Stimulated activated CD4-positive, alpha-beta T cell treated with anti-CD3 and anti-CD28 coated beads, TNF-alpha, amount 100 ng/mL, for 4 hours (primary cell): ENCODE results near the gene ZIC5.

Experiments
- DNase-seq, 3 experiments: peaks; one replicate each; pipeline ENCODE4 v3.0.0-alpha.2; 2020; ENCODE audit warnings: low read depth in 3 of 3

The ZIC5 gene

GRCh38 chr13:99975626-99976025, 4.1 kb upstream of the ZIC5 start:
- no peak for DNase-seq

- DNase-seq = no peak
These were observed 3.5 kb upstream of the ZIC5 start for GRCh38 chr13:99974939-99975561.

GRCh38 chr13:99974296-99974938, 2.9 kb upstream of the ZIC5 start:
- DNase-seq = no peak

GRCh38 chr13:99973808-99974185, 2.2 kb upstream of the ZIC5 start:
- no peak for DNase-seq

GRCh38 chr13:99973163-99973807, 1.7 kb upstream of the ZIC5 start:
- no peak for DNase-seq

- no peak for DNase-seq
These were observed 694 bp upstream of the ZIC5 start for GRCh38 chr13:99972190-99972731.

GRCh38 chr13:99970651-99971575, 654 bp downstream of the ZIC5 start:
- DNase-seq = no peak

- peak in 2 of 3 experiments; percentile 23 to 55 for DNase-seq
These were observed 1.5 kb downstream of the ZIC5 start for GRCh38 chr13:99969919-99970650.

- DNase-seq = no peak
These were observed 2.1 kb downstream of the ZIC5 start for GRCh38 chr13:99969453-99969918.

GRCh38 chr13:99968521-99969452, 2.8 kb downstream of the ZIC5 start:
- no peak for DNase-seq

- no peak for DNase-seq
These were observed 3.6 kb downstream of the ZIC5 start for GRCh38 chr13:99967869-99968520.

GRCh38 chr13:99967498-99967868, 4.1 kb downstream of the ZIC5 start:
- DNase-seq = no peak

- no peak for DNase-seq
These were observed 5.3 kb downstream of the ZIC5 start for GRCh38 chr13:99966064-99966805.

GRCh38 chr13:99965329-99966000, 6.1 kb downstream of the ZIC5 start:
- DNase-seq = no peak

GRCh38 chr13:99963816-99964339, 7.7 kb downstream of the ZIC5 start:
- DNase-seq = no peak

- no peak for DNase-seq
These were observed 9.3 kb downstream of the ZIC5 start for GRCh38 chr13:99962242-99962641.

- DNase-seq = no peak
These were observed 9.9 kb downstream of the ZIC5 start for GRCh38 chr13:99961636-99962035.
